ENCODE measurements around the gene COL17A1.

DNA sequence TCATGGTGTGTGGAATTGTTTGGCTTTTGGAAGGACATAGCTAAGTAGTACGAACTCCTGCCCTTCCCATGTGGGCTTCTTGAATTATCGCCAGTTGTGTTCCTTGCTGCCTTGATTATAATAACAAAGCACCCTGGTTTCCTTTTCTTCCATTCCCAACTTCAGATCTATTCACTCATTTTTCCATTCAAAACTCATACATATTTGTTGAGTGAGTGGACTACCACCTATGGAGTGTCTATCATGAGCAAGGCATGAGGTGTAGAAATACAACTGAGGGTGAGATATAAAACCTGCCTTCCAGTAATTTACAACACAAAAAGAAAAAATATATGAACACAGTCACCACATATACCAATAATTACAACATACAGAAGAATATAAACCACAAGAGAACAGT is 4.9 kb upstream of the COL17A1 start:
- TF ChIP-seq, protein P1, sequence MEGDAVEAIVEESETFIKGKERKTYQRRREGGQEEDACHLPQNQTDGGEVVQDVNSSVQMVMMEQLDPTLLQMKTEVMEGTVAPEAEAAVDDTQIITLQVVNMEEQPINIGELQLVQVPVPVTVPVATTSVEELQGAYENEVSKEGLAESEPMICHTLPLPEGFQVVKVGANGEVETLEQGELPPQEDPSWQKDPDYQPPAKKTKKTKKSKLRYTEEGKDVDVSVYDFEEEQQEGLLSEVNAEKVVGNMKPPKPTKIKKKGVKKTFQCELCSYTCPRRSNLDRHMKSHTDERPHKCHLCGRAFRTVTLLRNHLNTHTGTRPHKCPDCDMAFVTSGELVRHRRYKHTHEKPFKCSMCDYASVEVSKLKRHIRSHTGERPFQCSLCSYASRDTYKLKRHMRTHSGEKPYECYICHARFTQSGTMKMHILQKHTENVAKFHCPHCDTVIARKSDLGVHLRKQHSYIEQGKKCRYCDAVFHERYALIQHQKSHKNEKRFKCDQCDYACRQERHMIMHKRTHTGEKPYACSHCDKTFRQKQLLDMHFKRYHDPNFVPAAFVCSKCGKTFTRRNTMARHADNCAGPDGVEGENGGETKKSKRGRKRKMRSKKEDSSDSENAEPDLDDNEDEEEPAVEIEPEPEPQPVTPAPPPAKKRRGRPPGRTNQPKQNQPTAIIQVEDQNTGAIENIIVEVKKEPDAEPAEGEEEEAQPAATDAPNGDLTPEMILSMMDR (optimal IDR thresholded peaks at IDR 0.05 in 1 of 3, IDR thresholded peaks at IDR 0.05 in 1 of 3, conservative IDR thresholded peaks at IDR 0.05 in 1 of 3; ENCODE audit: extremely low read depth in 1 of 3, insufficient read depth in 2 of 3, low read length in 3 of 3): no peak
- no peak for TF ChIP-seq EZH2 (IDR thresholded peaks at IDR 0.05; ENCODE audit: low read length)
